HL-60 (cell line): ENCODE results near the gene HOXA7.

ENCODE experiments used
- DNase-seq, 2 experiments: peaks; one replicate each; pipeline ENCODE4 v3.0.0-alpha.2; 2010 to 2020; ENCODE audit warnings: low read depth in 1 of 2, low spot score in 1 of 2
- H3K27ac ChIP-seq: fragments of 250-450 bp; sonication (Bioruptor Pico); replicated peaks from 2 replicates; pipeline ENCODE4 v1.5.1; 2020; ENCODE audit warnings: mild to moderate bottlenecking, moderate library complexity
- H3K27me3 ChIP-seq: fragments of 250-450 bp; sonication (Bioruptor Pico); 2 replicates; pipeline ENCODE4 v1.5.1; 2021; ENCODE audit warnings: mild to moderate bottlenecking, moderate library complexity; ENCODE audit not compliant: insufficient read depth, poor library complexity, severe bottlenecking
- H3K4me3 ChIP-seq: replicated peaks from 2 replicates; pipeline ENCODE4 v1.5.1; 2011; ENCODE audit warnings: mild to moderate bottlenecking, control low read depth, low read length; ENCODE audit not compliant: insufficient read depth
- CTCF ChIP-seq: IDR thresholded peaks from one replicate; pipeline ENCODE4 v1.5.1; 2011; ENCODE audit warnings: low read length, control low read depth, inconsistent platforms; ENCODE audit not compliant: insufficient read depth
- GABPA ChIP-seq: IDR thresholded peaks from 2 replicates; pipeline ENCODE4 v1.6.1; 2012; ENCODE audit warnings: low read depth
- POLR2AphosphoS5 ChIP-seq: IDR thresholded peaks from 2 replicates; pipeline ENCODE4 v1.6.1; 2012; ENCODE audit warnings: low read depth
- REST ChIP-seq: IDR thresholded peaks from 2 replicates; pipeline ENCODE4 v1.6.1; 2012; ENCODE audit warnings: low read depth; ENCODE audit not compliant: insufficient replicate concordance
- SPI1 ChIP-seq: IDR thresholded peaks from 2 replicates; pipeline ENCODE4 v1.6.1; 2012; ENCODE audit warnings: low read depth, mild to moderate bottlenecking, borderline replicate concordance

The HOXA7 gene

GRCh38 chr7:27147199-27148030, 9.1 kb downstream of the HOXA7 start, which contains the start of gene HOXA6:
TSS of gene HOXA6 (minus strand) at chr7:27147774. CDS start at chr7:27147749, 25 bp downstream.
- DNase-seq, result no peak
- Histone ChIP-seq H3K27me3 (peaks cover 28% of the 10 kb centered on the region), H3K27ac (no peak within 1 kb of the TSS), H3K4me3 (no peak within 1 kb of the TSS)
- no peak for TF ChIP-seq CTCF
- no peak for TF ChIP-seq POLR2AphosphoS5
- TF ChIP-seq REST, result no peak
- no peak for TF ChIP-seq SPI1
- TF ChIP-seq GABPA, result no peak

- Histone ChIP-seq H3K27ac (no peak overlapping the region), H3K27me3 (peaks cover 21% of the 10 kb centered on the region), H3K4me3 (no peak overlapping the region)
- TF ChIP-seq REST (no peak), GABPA (no peak), CTCF (no peak), POLR2AphosphoS5 (no peak), SPI1 (no peak)
- no peak for DNase-seq
Measured at GRCh38 chr7:27146491-27147198, 9.8 kb downstream of the HOXA7 start.

- DNase-seq, result no peak
- TF ChIP-seq GABPA, result no peak
- Histone ChIP-seq H3K27me3 (peaks cover 16% of the 10 kb centered on the region), H3K27ac (no peak overlapping the region), H3K4me3 (no peak overlapping the region)
Measured at GRCh38 chr7:27145914-27146412, 10.5 kb downstream of the HOXA7 start.

- Histone ChIP-seq H3K27me3 (peaks cover 16% of the 10 kb centered on the region), H3K4me3 (no peak overlapping the region), H3K27ac (no peak overlapping the region)
- no peak for DNase-seq
- TF ChIP-seq GABPA (no peak), POLR2AphosphoS5 (no peak), CTCF (no peak), SPI1 (no peak), REST (no peak)
Measured at GRCh38 chr7:27145165-27145913, 11.1 kb downstream of the HOXA7 start.
